ENCODE data around the gene SAMD4A. TPM values are rescaled to one million over a fixed set of nuclear protein-coding genes. Genes with fewer than 3 reads are reported as not detected.

SAMD4A gene
- polyA plus RNA-seq, 2 of the 4 experiments (the other 2 are of a cell fraction): 3.9 to 5.4 TPM

GRCh38 chr14:54549862-54550261 lies 17.1 kb upstream of the SAMD4A start (continued):
- TF ChIP-seq REST (IDR thresholded peaks at IDR 0.05) (peak; percentile 86), ZNF302 (CRISPR knock-in tag; IDR thresholded peaks at IDR 0.05) (no peak), E2F6 (IDR thresholded peaks at IDR 0.05; ENCODE audit: borderline replicate concordance, low read depth) (no peak)

- DNase-seq (ENCODE audit: low read depth in 1 of 2, low spot score in 1 of 2) (no peak), FAIRE-seq (no peak), ATAC-seq (no peak)
- Histone ChIP-seq H3K27ac (no peak overlapping the region), H3K9me3 (no peaks in the 10 kb centered on the region), H3K4me1 (no peaks in the 10 kb centered on the region), H3K4me3 (no peak overlapping the region), H3K4me2 (no peak overlapping the region)
- CTCF ChIA-PET: interaction anchor here (1.0 to 4.9 kb wide), 7 partner anchors 9 to 255 kb away, joined by 3 to 28 read pairs (median 5); no protein-coding TSS in a partner anchor
- no peak for TF ChIP-seq MAFK (IDR thresholded peaks at IDR 0.05; ENCODE audit: partially characterized antibody)
- no peak for TF ChIP-seq HDAC2 (IDR thresholded peaks at IDR 0.05)
- TF ChIP-seq EHMT2 (IDR thresholded peaks at IDR 0.05; ENCODE audit: low read depth): no peak
- no peak for TF ChIP-seq ZNF302 (CRISPR knock-in tag; IDR thresholded peaks at IDR 0.05)
- no peak for TF ChIP-seq NPAS2 (CRISPR knock-in tag; IDR thresholded peaks at IDR 0.05; ENCODE audit: borderline replicate concordance)
- TF ChIP-seq CHD2 (IDR thresholded peaks at IDR 0.05; ENCODE audit: low read length, partially characterized antibody): no peak
- no peak for TF ChIP-seq ZC3H11A (IDR thresholded peaks at IDR 0.05)
- no peak for TF ChIP-seq POLR2A (IDR thresholded peaks at IDR 0.05; ENCODE audit: low read length)
- TF ChIP-seq KDM1A (IDR thresholded peaks at IDR 0.05; ENCODE audit: low read depth): no peak
- no peak for TF ChIP-seq ATOH8 (CRISPR knock-in tag; IDR thresholded peaks at IDR 0.05; ENCODE audit: low read depth)
- TF ChIP-seq JUN (IDR thresholded peaks at IDR 0.05): no peak
- no peak for TF ChIP-seq JUNB (IDR thresholded peaks at IDR 0.05)
- TF ChIP-seq BCL3 (IDR thresholded peaks at IDR 0.05): no peak
- no peak for TF ChIP-seq CTCF (IDR thresholded peaks at IDR 0.05)
- no peak for TF ChIP-seq RCOR1 (IDR thresholded peaks at IDR 0.05; ENCODE audit: low read depth, low read length)
- no peak for TF ChIP-seq HOXA7 (CRISPR knock-in tag; IDR thresholded peaks at IDR 0.05)
- TF ChIP-seq CBX8 (IDR thresholded peaks at IDR 0.05): no peak
- TF ChIP-seq FOXS1 (CRISPR knock-in tag; IDR thresholded peaks at IDR 0.05): no peak
- no peak for TF ChIP-seq MAX (IDR thresholded peaks at IDR 0.05)
- TF ChIP-seq SREBF2 (IDR thresholded peaks at IDR 0.05): no peak
- POLR2A ChIA-PET: no interaction called here
- WGBS (ENCODE audit: missing lambda C conversion rate): 39% methylated on average over 1 of the region's 1 CpG
Measured at GRCh38 chr14:54550514-54550913, 16.4 kb upstream of the SAMD4A start.

Data from A549 (cell line).